DND-41 (cell line): Measurements from ENCODE around the gene PPP3CA.

Experiments used
- EZH2 ChIP-seq: IDR thresholded peaks from 3 replicates; pipeline ENCODE4 v1.6.1; 2012; ENCODE audit warnings: borderline replicate concordance, low read depth, mild to moderate bottlenecking, moderate library complexity, low read length, inconsistent platforms; ENCODE audit not compliant: severe bottlenecking
- TF ChIP-seq, protein P1 (sequence below): IDR thresholded peaks from 2 replicates; pipeline ENCODE4 v1.5.1; 2012; ENCODE audit warnings: borderline replicate concordance, low read length, moderate library complexity, mild to moderate bottlenecking; ENCODE audit not compliant: poor library complexity, severe bottlenecking; ENCODE audit errors: extremely low read depth

DNA sequence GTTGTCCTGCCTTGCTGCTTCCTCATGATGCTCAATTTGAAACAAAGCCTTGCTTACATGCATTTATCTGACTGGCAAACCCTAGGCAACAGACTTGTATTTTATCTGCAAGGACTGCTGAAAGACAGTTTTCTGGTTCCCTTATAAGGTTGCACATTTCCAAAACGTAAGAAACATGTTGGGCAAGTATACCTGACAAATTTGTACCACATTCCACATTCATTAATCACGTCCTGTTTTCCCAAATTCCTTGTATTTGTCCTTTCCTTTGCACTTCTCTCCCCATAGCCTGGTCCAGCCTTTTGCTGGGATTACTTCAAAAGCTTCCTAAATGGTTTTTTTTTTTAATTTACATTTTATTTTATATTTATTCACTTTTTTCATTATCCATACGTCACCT, 310.1 kb downstream of the PPP3CA start:
- TF ChIP-seq, protein P1, sequence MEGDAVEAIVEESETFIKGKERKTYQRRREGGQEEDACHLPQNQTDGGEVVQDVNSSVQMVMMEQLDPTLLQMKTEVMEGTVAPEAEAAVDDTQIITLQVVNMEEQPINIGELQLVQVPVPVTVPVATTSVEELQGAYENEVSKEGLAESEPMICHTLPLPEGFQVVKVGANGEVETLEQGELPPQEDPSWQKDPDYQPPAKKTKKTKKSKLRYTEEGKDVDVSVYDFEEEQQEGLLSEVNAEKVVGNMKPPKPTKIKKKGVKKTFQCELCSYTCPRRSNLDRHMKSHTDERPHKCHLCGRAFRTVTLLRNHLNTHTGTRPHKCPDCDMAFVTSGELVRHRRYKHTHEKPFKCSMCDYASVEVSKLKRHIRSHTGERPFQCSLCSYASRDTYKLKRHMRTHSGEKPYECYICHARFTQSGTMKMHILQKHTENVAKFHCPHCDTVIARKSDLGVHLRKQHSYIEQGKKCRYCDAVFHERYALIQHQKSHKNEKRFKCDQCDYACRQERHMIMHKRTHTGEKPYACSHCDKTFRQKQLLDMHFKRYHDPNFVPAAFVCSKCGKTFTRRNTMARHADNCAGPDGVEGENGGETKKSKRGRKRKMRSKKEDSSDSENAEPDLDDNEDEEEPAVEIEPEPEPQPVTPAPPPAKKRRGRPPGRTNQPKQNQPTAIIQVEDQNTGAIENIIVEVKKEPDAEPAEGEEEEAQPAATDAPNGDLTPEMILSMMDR: no peak
- no peak for TF ChIP-seq EZH2
